IMR-90 (cell line): Measurements from ENCODE around the gene TBC1D30.

Source experiments
- NFE2L2 ChIP-seq: fragments of 150-350 bp; IDR thresholded peaks from 2 replicates; pipeline ENCODE4 v1.6.1; 2016; ENCODE audit warnings: low read depth, mild to moderate bottlenecking, low read length
- POLR2A ChIP-seq: IDR thresholded peaks from 2 replicates; pipeline ENCODE4 v1.6.1; 2012; ENCODE audit warnings: mild to moderate bottlenecking, low read depth, low read length
- RAD21 ChIP-seq: IDR thresholded peaks from 2 replicates; pipeline ENCODE4 v1.6.1; 2012; ENCODE audit warnings: low read length, improper control_type of control experiment
- SMC3 ChIP-seq: fragments of 150-350 bp; IDR thresholded peaks from 2 replicates; pipeline ENCODE4 v1.6.1; 2016; ENCODE audit warnings: low read depth, mild to moderate bottlenecking, antibody characterized with exemption, low read length, moderate library complexity
- TF ChIP-seq, protein P1 (sequence below): conservative IDR thresholded peaks from 2 replicates; pipeline ENCODE4 v1.5.1; 2012; ENCODE audit warnings: mild to moderate bottlenecking, low read depth, low read length, improper control_type of control experiment
- TF ChIP-seq, protein P2 (sequence below): fragments of 150-350 bp; IDR thresholded peaks from 2 replicates; pipeline ENCODE4 v1.6.1; 2016; ENCODE audit warnings: low read depth, mild to moderate bottlenecking, low read length, moderate library complexity, borderline replicate concordance

DNA sequence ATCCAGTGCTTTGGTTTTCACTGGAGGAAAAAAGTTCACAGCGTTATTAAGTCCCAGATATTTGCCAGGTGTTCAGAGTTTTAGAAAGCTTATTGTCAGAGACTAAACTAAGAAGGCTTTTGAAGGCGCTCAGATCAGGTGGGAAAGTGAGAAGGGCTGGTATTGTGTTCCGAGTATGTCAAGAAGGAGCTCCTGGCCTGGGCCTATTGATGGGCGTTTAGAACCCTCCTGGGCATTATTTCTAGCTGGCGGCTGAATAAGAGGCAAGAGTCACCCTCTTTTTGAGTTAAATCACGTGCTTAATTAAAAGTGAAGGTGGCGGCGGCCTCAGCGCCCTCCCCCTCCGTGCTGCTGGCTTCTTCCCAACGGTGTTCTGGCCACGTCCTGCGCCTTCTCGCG, 44.3 kb upstream of the TBC1D30 start:
- TF ChIP-seq, protein P1, sequence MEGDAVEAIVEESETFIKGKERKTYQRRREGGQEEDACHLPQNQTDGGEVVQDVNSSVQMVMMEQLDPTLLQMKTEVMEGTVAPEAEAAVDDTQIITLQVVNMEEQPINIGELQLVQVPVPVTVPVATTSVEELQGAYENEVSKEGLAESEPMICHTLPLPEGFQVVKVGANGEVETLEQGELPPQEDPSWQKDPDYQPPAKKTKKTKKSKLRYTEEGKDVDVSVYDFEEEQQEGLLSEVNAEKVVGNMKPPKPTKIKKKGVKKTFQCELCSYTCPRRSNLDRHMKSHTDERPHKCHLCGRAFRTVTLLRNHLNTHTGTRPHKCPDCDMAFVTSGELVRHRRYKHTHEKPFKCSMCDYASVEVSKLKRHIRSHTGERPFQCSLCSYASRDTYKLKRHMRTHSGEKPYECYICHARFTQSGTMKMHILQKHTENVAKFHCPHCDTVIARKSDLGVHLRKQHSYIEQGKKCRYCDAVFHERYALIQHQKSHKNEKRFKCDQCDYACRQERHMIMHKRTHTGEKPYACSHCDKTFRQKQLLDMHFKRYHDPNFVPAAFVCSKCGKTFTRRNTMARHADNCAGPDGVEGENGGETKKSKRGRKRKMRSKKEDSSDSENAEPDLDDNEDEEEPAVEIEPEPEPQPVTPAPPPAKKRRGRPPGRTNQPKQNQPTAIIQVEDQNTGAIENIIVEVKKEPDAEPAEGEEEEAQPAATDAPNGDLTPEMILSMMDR, result no peak
- TF ChIP-seq SMC3 (no peak), NFE2L2 (no peak), POLR2A (no peak), RAD21 (no peak)
- TF ChIP-seq, protein P2, sequence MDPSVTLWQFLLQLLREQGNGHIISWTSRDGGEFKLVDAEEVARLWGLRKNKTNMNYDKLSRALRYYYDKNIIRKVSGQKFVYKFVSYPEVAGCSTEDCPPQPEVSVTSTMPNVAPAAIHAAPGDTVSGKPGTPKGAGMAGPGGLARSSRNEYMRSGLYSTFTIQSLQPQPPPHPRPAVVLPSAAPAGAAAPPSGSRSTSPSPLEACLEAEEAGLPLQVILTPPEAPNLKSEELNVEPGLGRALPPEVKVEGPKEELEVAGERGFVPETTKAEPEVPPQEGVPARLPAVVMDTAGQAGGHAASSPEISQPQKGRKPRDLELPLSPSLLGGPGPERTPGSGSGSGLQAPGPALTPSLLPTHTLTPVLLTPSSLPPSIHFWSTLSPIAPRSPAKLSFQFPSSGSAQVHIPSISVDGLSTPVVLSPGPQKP, result no peak
